ENCODE data around the gene TFAP2E.

- TF ChIP-seq CTCF (IDR thresholded peaks at IDR 0.05; ENCODE audit: poor library complexity): no peak
- TF ChIP-seq EZH2 (IDR thresholded peaks at IDR 0.05; ENCODE audit: borderline replicate concordance): no peak
Measured at GRCh38 chr1:35539073-35539823, 33.9 kb upstream of the TFAP2E start.
